ENCODE measurements around the gene CHD9NB. TPM values are rescaled to one million over a fixed set of nuclear protein-coding genes. Genes with fewer than 3 reads are reported as not detected.
"Not testable (repeated sequence)": the region's sequence is repeated elsewhere in the genome, so short reads cannot be mapped to it uniquely, and the experiment has no call there.

Gene CHD9NB
- total and polyA plus RNA-seq, 9 of the 15 experiments (the other 6 are each of a cell fraction or from before 2014, with no cell fraction given) = 0.06 to 0.10 (median 0.07) TPM; not detected in 6

- H3K9me3 ChIP-seq (replicated peaks; ENCODE audit: control insufficient read depth, insufficient read depth, low read depth, low read length); ATAC-seq; H4K20me1 ChIP-seq (replicated peaks; ENCODE audit: control insufficient read depth, insufficient read depth, low read length); H3K9me1 ChIP-seq (ENCODE audit: control insufficient read depth, insufficient read depth, low read length); CTCF ChIA-PET (ENCODE audit: low intra/inter-chr PET ratio); FAIRE-seq; H2AFZ ChIP-seq (ENCODE audit: low read depth, low read length); H3K4me3 ChIP-seq; intact Hi-C loops (cut with micrococcal nuclease); POLR2A ChIA-PET; BruUV-seq (replicated peaks); H3K4me2 ChIP-seq (ENCODE audit: insufficient read depth, low read length); DNase-seq (ENCODE audit: extremely low read depth in 1 of 4, low spot score in 3 of 4); H3K27me3 ChIP-seq (ENCODE audit: control insufficient read depth in 2 of 2, insufficient read depth in 2 of 2, low read length in 2 of 2); H3K9ac ChIP-seq (ENCODE audit: insufficient read depth in 1 of 2, low read depth in 2 of 2, low read length in 2 of 2); H3K27ac ChIP-seq (ENCODE audit: extremely low read depth, low read depth, low read length); in situ Hi-C loops (cut with MboI): not testable (repeated sequence)
- peaks cover 25% of the 10 kb centered on the region; the same call in 1 of the 3 replicates for H3K36me3 ChIP-seq (ENCODE audit: control insufficient read depth, insufficient read depth, low read length)
- 81% methylated on average over 3 of the region's 3 CpGs for WGBS (ENCODE audit: insufficient coverage, low coverage, missing lambda C conversion rate)
- peaks cover 0 to 11% of the 10 kb centered on the region in 2 experiments; a peak in 3 of 5 replicates for H3K4me1 ChIP-seq (replicated peaks in 1 of 2; ENCODE audit: control insufficient read depth in 2 of 2, insufficient read depth in 2 of 2, low read length in 2 of 2)
- TF ChIP-seq ZFP36 (IDR thresholded peaks at IDR 0.05; ENCODE audit: low read depth, low read length, partially characterized antibody) = peak; percentile 75
- peak; percentile 29 for TF ChIP-seq ZNF280A (IDR thresholded peaks at IDR 0.05; ENCODE audit: low read depth, partially characterized antibody)
- peaks cover 71% of the 10 kb centered on the region for H3K79me2 ChIP-seq (ENCODE audit: control insufficient read depth, insufficient read depth, low read length)
Measured at GRCh38 chr16:53074296-53074695, 21.6 kb upstream of the CHD9NB start.

GRCh38 chr16:53073022-53073421 is 20.3 kb upstream of the CHD9NB start:
- Histone ChIP-seq H3K27ac (ENCODE audit: extremely low read depth, low read depth, low read length) (no peak overlapping the region), H3K9me3 (replicated peaks; ENCODE audit: control insufficient read depth, insufficient read depth, low read depth, low read length) (no peaks in the 10 kb centered on the region; the same call in 1 of the 2 replicates), H3K79me2 (ENCODE audit: control insufficient read depth, insufficient read depth, low read length) (peaks cover 69% of the 10 kb centered on the region), H3K27me3 (ENCODE audit: control insufficient read depth in 2 of 2, insufficient read depth in 2 of 2, low read length in 2 of 2) (no peaks in the 10 kb centered on the region), H3K9ac (ENCODE audit: insufficient read depth in 1 of 2, low read depth in 2 of 2, low read length in 2 of 2) (no peak overlapping the region), H3K4me1 (replicated peaks in 1 of 2; ENCODE audit: control insufficient read depth in 2 of 2, insufficient read depth in 2 of 2, low read length in 2 of 2) (no peaks in the 10 kb centered on the region; a peak in 1 of 5 replicates), H4K20me1 (replicated peaks; ENCODE audit: control insufficient read depth, insufficient read depth, low read length) (no peaks in the 10 kb centered on the region), H3K36me3 (ENCODE audit: control insufficient read depth, insufficient read depth, low read length) (peaks cover 32% of the 10 kb centered on the region; the same call in 2 of the 3 replicates), H3K4me3 (no peak overlapping the region), H2AFZ (ENCODE audit: low read depth, low read length) (no peak overlapping the region), H3K4me2 (ENCODE audit: insufficient read depth, low read length) (no peak overlapping the region), H3K9me1 (ENCODE audit: control insufficient read depth, insufficient read depth, low read length) (no peaks in the 10 kb centered on the region)
- BruUV-seq (replicated peaks) = no TSS peak
- ATAC-seq (no peak), FAIRE-seq (no peak), DNase-seq (ENCODE audit: extremely low read depth in 1 of 4, low spot score in 3 of 4) (no peak)
- WGBS (ENCODE audit: insufficient coverage, low coverage, missing lambda C conversion rate) = 95% methylated on average over 6 of the region's 6 CpGs
- no peak for TF ChIP-seq ZKSCAN3 (CRISPR knock-in tag; IDR thresholded peaks at IDR 0.05)
- POLR2A ChIA-PET = no interaction called here
- CTCF ChIA-PET (ENCODE audit: low intra/inter-chr PET ratio) = no interaction called here
- in situ Hi-C loops (cut with MboI) = no loop called here
- intact Hi-C loops (cut with micrococcal nuclease) = no loop called here

Measured in K562 (cell line).